ENCODE measurements around the gene ELANE. TPM values are rescaled to one million over a fixed set of nuclear protein-coding genes. Genes with fewer than 3 reads are reported as not detected.

The ELANE gene
- total RNA-seq, 3 donors from 2014 or later (not counting 1 experiment from before 2014, with no cell fraction given): 1.7 to 1.8 TPM; not detected in 1

- no peaks in the 10 kb centered on the region for H3K9me3 ChIP-seq (ENCODE audit: control insufficient read depth, insufficient read depth, low read length)
- WGBS (ENCODE audit: insufficient coverage): 34% methylated on average over 56 of the region's 70 CpGs
- TF ChIP-seq CTCF (IDR thresholded peaks at IDR 0.05): no peak
- peaks cover 12% of the 10 kb centered on the region for H3K4me1 ChIP-seq (ENCODE audit: control insufficient read depth, insufficient read depth, low read length)
- DNase-seq (no peak), ATAC-seq (no peak)
- H3K36me3 ChIP-seq (ENCODE audit: control insufficient read depth, insufficient read depth, low read length): no peaks in the 10 kb centered on the region
- peaks cover 24% of the 10 kb centered on the region for H3K27me3 ChIP-seq (ENCODE audit: control insufficient read depth, insufficient read depth, low read length)
- H3K4me1 Mint-ChIP-seq: no peaks in the 10 kb centered on the region
- intact Hi-C loops (cut with micrococcal nuclease): no loop called here
- H3K27ac Mint-ChIP-seq: no peak overlapping the region
- no peak overlapping the region for H3K27ac ChIP-seq (ENCODE audit: low read length)
- H3K27me3 Mint-ChIP-seq (ENCODE audit: low read depth in 2 of 2): peaks cover 6 to 20% of the 10 kb centered on the region in 2 donors
- H3K4me3 ChIP-seq (ENCODE audit: low read length): no peak overlapping the region
- H3K4me3 Mint-ChIP-seq: no peak overlapping the region
- no peaks in the 10 kb centered on the region for H3K36me3 Mint-ChIP-seq
- H3K9me3 Mint-ChIP-seq: no peaks in the 10 kb centered on the region
Observed at GRCh38 chr19:843836-844545, 8.1 kb upstream of the ELANE start.

GRCh38 chr19:844546-844971, 7.5 kb upstream of the ELANE start:
- Mint-ChIP-seq H3K36me3 (no peaks in the 10 kb centered on the region), H3K27me3 (ENCODE audit: low read depth in 2 of 2) (peaks cover 6 to 23% of the 10 kb centered on the region in 2 donors), H3K27ac (no peak overlapping the region), H3K4me3 (no peak overlapping the region), H3K9me3 (no peaks in the 10 kb centered on the region), H3K4me1 (no peaks in the 10 kb centered on the region)
- TF ChIP-seq CTCF (IDR thresholded peaks at IDR 0.05): no peak
- Histone ChIP-seq H3K4me1 (ENCODE audit: control insufficient read depth, insufficient read depth, low read length) (peaks cover 12% of the 10 kb centered on the region), H3K4me3 (ENCODE audit: low read length) (no peak overlapping the region), H3K27ac (ENCODE audit: low read length) (no peak overlapping the region), H3K27me3 (ENCODE audit: control insufficient read depth, insufficient read depth, low read length) (peaks cover 24% of the 10 kb centered on the region), H3K36me3 (ENCODE audit: control insufficient read depth, insufficient read depth, low read length) (no peaks in the 10 kb centered on the region), H3K9me3 (ENCODE audit: control insufficient read depth, insufficient read depth, low read length) (no peaks in the 10 kb centered on the region)
- intact Hi-C loops (cut with micrococcal nuclease): no loop called here
- no peak for DNase-seq
- ATAC-seq: peak in 1 of 3 donors; percentile 41
- WGBS (ENCODE audit: insufficient coverage): 47% methylated on average over 11 of the region's 11 CpGs

GRCh38 chr19:845707-846521, 6.2 kb upstream of the ELANE start:
- 74% methylated on average over 37 of the region's 37 CpGs for WGBS (ENCODE audit: insufficient coverage)
- Histone ChIP-seq H3K27ac (ENCODE audit: low read length) (no peak overlapping the region), H3K9me3 (ENCODE audit: control insufficient read depth, insufficient read depth, low read length) (no peaks in the 10 kb centered on the region), H3K4me1 (ENCODE audit: control insufficient read depth, insufficient read depth, low read length) (peaks cover 9% of the 10 kb centered on the region), H3K27me3 (ENCODE audit: control insufficient read depth, insufficient read depth, low read length) (peaks cover 24% of the 10 kb centered on the region), H3K36me3 (ENCODE audit: control insufficient read depth, insufficient read depth, low read length) (no peaks in the 10 kb centered on the region), H3K4me3 (ENCODE audit: low read length) (no peak overlapping the region)
- no peaks in the 10 kb centered on the region for H3K36me3 Mint-ChIP-seq
- H3K9me3 Mint-ChIP-seq: no peaks in the 10 kb centered on the region
- TF ChIP-seq CTCF (IDR thresholded peaks at IDR 0.05): no peak
- H3K4me1 Mint-ChIP-seq: no peaks in the 10 kb centered on the region
- H3K4me3 Mint-ChIP-seq: no peak overlapping the region
- DNase-seq (no peak), ATAC-seq (no peak)
- peaks cover 6 to 23% of the 10 kb centered on the region in 2 donors for H3K27me3 Mint-ChIP-seq (ENCODE audit: low read depth in 2 of 2)
- intact Hi-C loops (cut with micrococcal nuclease): no loop called here
- H3K27ac Mint-ChIP-seq: no peak overlapping the region

Data from natural killer cell (primary cell).